Urinary bladder (tissue), 4 donors: ENCODE data around the gene C1R. TPM values are rescaled to one million over a fixed set of nuclear protein-coding genes. Genes with fewer than 3 reads are reported as not detected.
A peak's percentile ranks its signal among the peaks of the same experiment; 100 is the strongest.
"Not testable (repeated sequence)": the region's sequence is repeated elsewhere in the genome, so short reads cannot be mapped to it uniquely, and the experiment has no call there.

ENCODE experiments used
- DNase-seq: peaks from one replicate; pipeline ENCODE4 v3.0.0-alpha.2; 2015; ENCODE audit errors: extremely low spot score
- H3K27ac ChIP-seq: one replicate; pipeline ENCODE4 v1.5.1; 2013; ENCODE audit warnings: low read depth, mild to moderate bottlenecking, moderate library complexity
- H3K36me3 ChIP-seq: one replicate; pipeline ENCODE4 v1.6.1; 2013; ENCODE audit warnings: mild to moderate bottlenecking, moderate library complexity; ENCODE audit not compliant: insufficient read depth
- H3K4me1 ChIP-seq: one replicate; pipeline ENCODE4 v1.6.1; 2013; ENCODE audit warnings: mild to moderate bottlenecking, moderate library complexity; ENCODE audit not compliant: insufficient read depth
- H3K4me3 ChIP-seq: one replicate; pipeline ENCODE4 v1.5.1; 2013; ENCODE audit warnings: low read depth, low read length
- WGBS: extraction: QIAGEN DNeasy Blood & Tissue Kit; methylation state at CpG from one replicate; pipeline ENCODE4 v1.1.7; 2013; 5-methylcytosine and 5-hydroxymethylcytosine counted together
- polyA plus RNA-seq: library from polyadenylated mRNA; stranded (reverse); fragments of 200-250 nt; gene quantifications from one replicate; pipeline ENCODE4 v1.2.3, GENCODE V29; 2013
- total RNA-seq: library from RNA; depleted of rRNA; stranded (reverse); fragments of >200 nt; gene quantifications from one replicate; pipeline ENCODE4 v1.2.3, GENCODE V29; 2014
- donor health status: healthy with polysubstance abuse.
- donor health status: healthy.

The C1R gene
- total and polyA plus RNA-seq, 2 donors = 174 to 1,192 TPM

DNA sequence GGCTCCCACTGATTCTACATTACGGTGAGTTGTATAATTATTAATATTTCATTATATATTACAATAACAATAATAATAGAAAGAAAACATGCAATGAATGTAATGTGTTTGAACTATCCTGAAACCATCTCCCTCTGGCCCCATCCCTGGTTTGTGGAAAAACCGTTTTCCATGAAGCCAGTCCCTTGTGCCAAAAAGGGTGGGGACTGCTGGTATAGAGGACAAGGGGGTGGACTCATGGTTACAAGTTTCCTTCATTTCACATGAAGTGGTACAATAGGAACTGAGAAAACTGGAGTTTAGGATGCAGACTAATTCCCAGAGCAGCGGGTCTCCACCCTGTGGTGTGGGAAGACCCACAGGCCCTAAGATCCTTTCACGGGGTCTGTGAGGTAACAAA lies 19.8 kb upstream of the C1R start:
- H3K27ac ChIP-seq = no peak overlapping the region
- H3K36me3 ChIP-seq = no peaks in the 10 kb centered on the region
- no peak for DNase-seq
- no peak overlapping the region for H3K4me3 ChIP-seq
- H3K4me1 ChIP-seq = no peaks in the 10 kb centered on the region
- WGBS = 71% methylated on average over 4 of the region's 4 CpGs

DNA sequence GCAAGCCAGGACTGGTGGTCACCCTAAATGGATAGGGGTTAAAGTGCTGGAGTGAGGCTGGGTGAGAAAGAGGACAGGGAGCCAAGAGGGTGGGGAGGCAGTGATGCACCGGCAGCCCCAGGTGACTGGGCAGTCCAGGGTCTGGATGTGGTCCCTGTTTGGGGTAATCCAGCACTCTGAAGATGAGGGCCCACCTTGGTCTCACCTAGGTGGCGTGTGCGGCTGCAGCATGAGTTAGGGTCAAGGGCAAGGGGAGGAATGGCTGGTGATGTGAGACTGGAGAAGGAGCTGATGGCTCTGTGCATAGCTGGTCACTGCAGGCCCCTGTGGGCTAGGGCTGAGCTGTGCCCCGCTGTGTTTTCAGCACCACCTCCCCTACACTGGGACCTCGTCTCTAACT lies 18.4 kb upstream of the C1R start:
- WGBS = 92% methylated on average over 5 of the region's 5 CpGs
- no peak for DNase-seq
- Histone ChIP-seq H3K4me1 (no peaks in the 10 kb centered on the region), H3K27ac (no peak overlapping the region), H3K36me3 (no peaks in the 10 kb centered on the region), H3K4me3 (no peak overlapping the region)

DNA sequence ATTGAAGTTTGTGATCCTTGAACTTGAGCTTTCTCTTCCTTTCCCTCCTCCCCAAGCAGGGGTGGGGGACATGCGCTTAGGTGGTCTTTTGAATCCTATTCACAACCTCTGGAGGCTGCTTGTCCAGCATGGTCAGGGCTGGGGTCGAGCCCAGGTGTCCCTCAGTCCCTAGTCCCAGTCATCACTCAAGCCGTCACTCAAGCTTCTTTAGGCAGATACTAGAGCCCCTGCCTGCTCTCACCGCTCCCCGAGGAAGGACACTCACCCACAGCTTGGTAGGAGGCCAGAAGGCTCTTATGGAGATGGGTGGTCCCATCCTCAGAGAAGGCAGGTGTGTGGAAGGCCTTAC lies 17.3 kb upstream of the C1R start:
- no peaks in the 10 kb centered on the region for H3K36me3 ChIP-seq
- H3K4me1 ChIP-seq = no peaks in the 10 kb centered on the region
- WGBS = 65% methylated on average over 5 of the region's 5 CpGs
- DNase-seq = no peak
- H3K4me3 ChIP-seq = no peak overlapping the region
- no peak overlapping the region for H3K27ac ChIP-seq

DNA sequence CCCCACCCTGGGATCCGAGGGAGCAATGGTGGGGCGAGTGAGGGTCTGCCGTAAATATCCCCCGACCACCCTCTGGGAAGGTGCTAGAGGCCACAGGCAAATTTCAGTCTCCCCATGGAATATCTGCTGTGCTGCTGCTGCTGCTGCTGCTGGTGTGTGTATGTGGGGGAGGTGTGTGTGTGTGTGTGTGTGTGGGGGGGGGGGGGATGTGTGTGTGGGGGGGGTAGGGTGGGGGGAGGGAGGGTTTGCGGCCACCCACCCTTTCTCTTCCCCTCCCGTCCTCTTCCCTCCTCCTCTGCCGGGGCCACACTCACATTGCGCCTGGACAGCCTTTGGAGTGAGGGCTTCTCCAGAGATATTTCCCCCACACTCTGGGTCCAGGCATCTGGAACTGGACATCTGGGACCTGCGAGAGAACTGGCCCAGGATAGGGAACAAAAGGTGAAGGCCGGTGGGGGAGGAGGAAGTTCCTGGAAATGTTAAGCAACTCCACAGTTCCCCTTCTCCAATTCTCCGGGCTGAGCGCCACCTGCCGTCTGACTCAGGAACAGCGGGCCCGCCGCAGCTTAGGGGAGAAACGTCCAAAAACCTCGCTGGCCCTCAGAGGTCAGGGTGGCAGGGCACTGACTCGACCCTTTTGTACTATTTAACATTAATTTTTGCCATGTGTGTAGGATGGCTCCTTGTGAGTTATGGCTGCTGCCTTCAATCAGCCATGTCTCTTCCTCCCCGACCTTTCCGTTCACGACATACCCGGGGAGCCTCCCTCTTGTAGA lies 16.7 kb upstream of the C1R start, which contains the start of gene C1RL:
Gene C1RL, minus strand, starts transcription at position 419 of the 776 bp plus-strand sequence. Its CDS starts 34 bp downstream, at position 385.
- Histone ChIP-seq H3K4me3 (peak within 1 kb of the TSS; percentile 60), H3K36me3 (no peaks in the 10 kb centered on the region), H3K27ac (peak within 1 kb of the TSS; percentile 88), H3K4me1 (no peaks in the 10 kb centered on the region)
- WGBS = 16% methylated on average over 23 of the region's 23 CpGs
- DNase-seq = peak; percentile 83

- Histone ChIP-seq H3K36me3 (peaks cover 2% of the 10 kb centered on the region), H3K4me1 (no peaks in the 10 kb centered on the region), H3K4me3 (peak overlapping the region; percentile 60), H3K27ac (peak overlapping the region; percentile 88)
- no peak for DNase-seq
- 9% methylated on average over 30 of the region's 30 CpGs for WGBS
Observed at GRCh38 chr12:7108003-7108795, 16.0 kb upstream of the C1R start.

- peak overlapping the region; percentile 88 for H3K27ac ChIP-seq
- peak overlapping the region; percentile 60 for H3K4me3 ChIP-seq
- no peaks in the 10 kb centered on the region for H3K4me1 ChIP-seq
- 55% methylated on average over 3 of the region's 3 CpGs for WGBS
- H3K36me3 ChIP-seq = peaks cover 2% of the 10 kb centered on the region
- DNase-seq = no peak
Observed at GRCh38 chr12:7107636-7108002, 15.4 kb upstream of the C1R start.

- H3K27ac ChIP-seq, H3K4me3 ChIP-seq, H3K36me3 ChIP-seq, DNase-seq, H3K4me1 ChIP-seq: not testable (repeated sequence)
- 97% methylated on average over 5 of the region's 5 CpGs for WGBS
Observed at GRCh38 chr12:7107181-7107580, 14.9 kb upstream of the C1R start.

DNA sequence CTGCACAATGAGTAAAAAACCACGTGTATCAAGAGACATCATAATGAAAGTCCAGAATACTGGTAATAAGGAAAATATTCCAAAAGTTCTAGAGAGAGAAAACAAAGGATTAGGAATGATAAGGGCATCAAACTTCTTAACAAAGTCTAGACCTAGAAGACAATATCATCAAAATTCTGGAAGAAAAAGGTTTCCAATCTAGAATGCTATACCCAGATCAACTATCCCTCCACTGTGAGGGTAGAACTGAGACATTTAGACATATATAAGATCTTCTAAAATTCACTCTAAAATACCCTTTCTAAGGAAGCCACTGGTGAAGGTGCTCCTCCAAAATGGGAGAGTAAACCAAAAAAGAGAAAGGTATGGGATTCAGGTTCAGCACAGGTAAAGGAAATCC lies 13.8 kb upstream of the C1R start:
- no peaks in the 10 kb centered on the region for H3K4me1 ChIP-seq
- 92% methylated on average over 1 of the region's 1 CpG for WGBS
- no peak overlapping the region for H3K4me3 ChIP-seq
- DNase-seq = no peak
- H3K27ac ChIP-seq = no peak overlapping the region
- H3K36me3 ChIP-seq = peaks cover 2% of the 10 kb centered on the region

- Histone ChIP-seq H3K4me3 (no peak overlapping the region), H3K27ac (no peak overlapping the region), H3K4me1 (no peaks in the 10 kb centered on the region), H3K36me3 (peaks cover 4% of the 10 kb centered on the region)
- WGBS = 92% methylated on average over 14 of the region's 14 CpGs
- DNase-seq = no peak
Observed at GRCh38 chr12:7103837-7104584, 11.8 kb upstream of the C1R start.

GRCh38 chr12:7102582-7102981 lies 10.3 kb upstream of the C1R start:
- Histone ChIP-seq H3K4me3 (no peak overlapping the region), H3K36me3 (peaks cover 4% of the 10 kb centered on the region), H3K4me1 (no peaks in the 10 kb centered on the region), H3K27ac (no peak overlapping the region)
- 81% methylated on average over 3 of the region's 3 CpGs for WGBS
- no peak for DNase-seq

- no peak for DNase-seq
- H3K27ac ChIP-seq = no peak overlapping the region
- 70% methylated on average over 10 of the region's 10 CpGs for WGBS
- no peaks in the 10 kb centered on the region for H3K4me1 ChIP-seq
- no peak overlapping the region for H3K4me3 ChIP-seq
- H3K36me3 ChIP-seq = peaks cover 4% of the 10 kb centered on the region
Observed at GRCh38 chr12:7101694-7102131, 9.5 kb upstream of the C1R start.

GRCh38 chr12:7101047-7101693 lies 8.9 kb upstream of the C1R start:
- 87% methylated on average over 4 of the region's 4 CpGs for WGBS
- no peak for DNase-seq
- Histone ChIP-seq H3K36me3 (peaks cover 4% of the 10 kb centered on the region), H3K4me3 (no peak overlapping the region), H3K4me1 (no peaks in the 10 kb centered on the region), H3K27ac (no peak overlapping the region)

- Histone ChIP-seq H3K27ac (no peak overlapping the region), H3K4me1 (no peaks in the 10 kb centered on the region), H3K36me3 (peaks cover 4% of the 10 kb centered on the region), H3K4me3 (no peak overlapping the region)
- 88% methylated on average over 4 of the region's 4 CpGs for WGBS
- DNase-seq = no peak
Observed at GRCh38 chr12:7100239-7100638, 8.0 kb upstream of the C1R start.
